Prostate gland (tissue), 2 donors: ENCODE results near the gene CEP20.

Experiments
- CTCF ChIP-seq, 4 experiments: fragments of 200-600 bp in 2 of 4; fragments of 450-650 bp in 2 of 4; sonication (generic) in 2 of 4; IDR thresholded peaks; 1 replicate in 3 of 4; 2 replicates in 1 of 4; pipeline ENCODE4 v1.5.1; 2016 to 2019; ENCODE audit warnings: antibody characterized with exemption in 4 of 4, mild to moderate bottlenecking in 2 of 4, moderate library complexity in 2 of 4
- POLR2A ChIP-seq: fragments of 450-650 bp; IDR thresholded peaks from one replicate; pipeline ENCODE4 v1.6.1; 2016; ENCODE audit warnings: antibody characterized with exemption, mild to moderate bottlenecking

- TF ChIP-seq POLR2A (no peak), CTCF (IDR thresholded peaks at IDR 0.05) (no peak)
These were observed 33.3 kb downstream of the CEP20 start for GRCh38 chr16:15854906-15855703.
